Choroid plexus epithelial cell (primary cell): Measurements from ENCODE around the gene SHH.

Experiments used
- DNase-seq: peaks from one replicate; pipeline ENCODE4 v3.0.0-alpha.2; 2010; ENCODE audit warnings: low read depth
- H3K4me3 ChIP-seq: 2 replicates; pipeline ENCODE4 v1.5.1; 2011; ENCODE audit warnings: low read depth, mild to moderate bottlenecking, control low read depth, low read length, moderate library complexity
- CTCF ChIP-seq: conservative IDR thresholded peaks from 2 replicates; pipeline ENCODE4 v1.5.1; 2011; ENCODE audit warnings: low read depth, mild to moderate bottlenecking, control low read depth, inconsistent platforms, low read length, moderate library complexity

SHH gene

GRCh38 chr7:155836216-155837125 lies 24.2 kb upstream of the SHH start:
- no peak overlapping the region for H3K4me3 ChIP-seq
- no peak for DNase-seq
- no peak for TF ChIP-seq CTCF

GRCh38 chr7:155835446-155836215 lies 23.4 kb upstream of the SHH start:
- no peak overlapping the region for H3K4me3 ChIP-seq
- no peak for DNase-seq
- TF ChIP-seq CTCF, result no peak

DNA sequence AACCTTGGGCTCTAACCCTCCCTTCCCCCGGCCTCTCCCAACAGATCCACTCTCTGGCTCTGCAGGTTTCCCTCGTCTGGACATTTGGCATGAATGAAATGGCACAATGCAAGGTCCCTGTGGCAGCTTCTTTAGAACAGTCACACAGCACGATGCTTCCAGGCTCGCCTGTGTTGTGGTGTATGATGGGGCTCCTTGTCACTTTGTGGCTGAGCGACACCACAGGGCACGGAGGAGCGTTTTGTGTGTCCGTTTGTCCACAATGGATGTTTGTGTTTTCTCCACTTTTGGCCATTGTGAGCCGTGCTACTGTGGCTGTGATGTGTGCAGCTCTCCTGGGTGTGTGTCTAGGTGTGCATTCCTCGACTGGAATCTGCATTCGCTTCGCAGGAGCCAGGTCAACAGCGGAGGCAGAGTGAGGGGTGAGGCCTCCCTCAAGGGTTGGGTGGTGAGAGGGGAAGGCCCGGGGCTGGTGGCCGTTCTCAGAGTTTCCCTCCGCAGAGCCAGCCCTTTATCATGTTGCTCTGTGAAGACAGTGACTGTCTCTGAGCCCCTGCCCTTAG lies 22.3 kb upstream of the SHH start:
- TF ChIP-seq CTCF, result no peak
- no peak for DNase-seq
- no peak overlapping the region for H3K4me3 ChIP-seq

GRCh38 chr7:155833651-155834050 lies 21.4 kb upstream of the SHH start:
- no peak for DNase-seq
- H3K4me3 ChIP-seq, result no peak overlapping the region
- no peak for TF ChIP-seq CTCF

DNA sequence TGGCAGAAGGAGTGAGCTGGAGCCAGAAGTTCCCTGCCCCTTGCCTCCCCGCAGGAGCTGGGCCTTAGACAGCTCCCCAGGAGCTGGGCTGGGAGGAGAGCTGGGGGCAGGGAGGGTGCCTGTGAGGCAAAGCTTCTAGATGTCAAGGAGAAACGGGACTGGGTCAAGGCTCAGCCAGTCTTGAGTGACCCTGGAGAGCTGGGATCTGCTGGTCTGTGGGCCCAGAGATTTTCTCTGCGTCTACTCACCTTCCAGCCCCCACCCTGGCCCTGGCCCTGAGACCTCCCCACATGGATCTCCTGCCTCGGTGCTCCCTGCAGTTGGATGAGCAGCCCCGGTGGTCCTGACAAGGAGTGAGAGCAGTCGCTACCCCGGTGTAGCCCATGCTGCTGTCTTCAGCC lies 20.3 kb upstream of the SHH start:
- DNase-seq, result no peak
- TF ChIP-seq CTCF, result no peak
- H3K4me3 ChIP-seq, result no peak overlapping the region

GRCh38 chr7:155831807-155832524 lies 19.7 kb upstream of the SHH start:
- no peak for TF ChIP-seq CTCF
- no peak for DNase-seq
- no peak overlapping the region for H3K4me3 ChIP-seq
